ENCODE measurements around the gene WDR20.

- TF ChIP-seq CTCF (IDR thresholded peaks at IDR 0.05) = no peak
- TF ChIP-seq POLR2A (IDR thresholded peaks at IDR 0.05) = no peak
Observed at GRCh38 chr14:102124419-102124818, 15.3 kb upstream of the WDR20 start.

All from breast epithelium (tissue), 3 donors.